Thyroid gland (tissue), 4 donors: ENCODE results near the gene CCDC88C. TPM values are rescaled to one million over a fixed set of nuclear protein-coding genes. Genes with fewer than 3 reads are reported as not detected.

Source experiments
- DNase-seq, 2 donors: peaks; one replicate each; pipeline ENCODE4 v3.0.0-alpha.2; 2019
- H3K27ac ChIP-seq, 3 donors: fragments of 200-600 bp; sonication (generic); 1 replicate in 2 of 3; 2 replicates in 1 of 3; pipeline ENCODE4 v1.5.1; 2016 to 2019; ENCODE audit warnings: mild to moderate bottlenecking in 1 of 3, moderate library complexity in 1 of 3
- H3K27me3 ChIP-seq: fragments of 200-600 bp; sonication (generic); one replicate; pipeline ENCODE4 v1.5.1; 2019
- H3K36me3 ChIP-seq, 2 donors: fragments of 200-600 bp; sonication (generic); one replicate each; pipeline ENCODE4 v1.5.1; 2016 to 2019
- H3K4me1 ChIP-seq, 2 donors: fragments of 200-600 bp; sonication (generic); one replicate each; pipeline ENCODE4 v1.5.1; 2017 to 2019
- H3K4me3 ChIP-seq, 3 donors: fragments of 200-600 bp; sonication (generic); replicated peaks in 1 of 3; 1 replicate in 2 of 3; 2 replicates in 1 of 3; pipeline ENCODE4 v1.5.1; 2016; ENCODE audit warnings: mild to moderate bottlenecking in 1 of 3
- H3K9me3 ChIP-seq: fragments of 200-600 bp; sonication (generic); one replicate; pipeline ENCODE4 v1.5.1; 2017
- POLR2A ChIP-seq, 2 donors: fragments of 450-650 bp; IDR thresholded peaks; one replicate each; pipeline ENCODE4 v1.6.1; 2017; ENCODE audit warnings: antibody characterized with exemption in 2 of 2, mild to moderate bottlenecking in 2 of 2, moderate library complexity in 1 of 2
- WGBS, 2 donors: methylation state at CpG; one replicate each; pipeline ENCODE4 v1.1.5; 2017; 5-methylcytosine and 5-hydroxymethylcytosine counted together
- intact Hi-C: fragments of 100-400 bp; cut with DNase I; formaldehyde crosslinking; loops from one replicate; pipeline ENCODE4 v1.15.1; 2023
- total RNA-seq, 4 donors: library from RNA; depleted of rRNA; stranded (reverse); fragments of >200 nt; gene quantifications; one replicate each; pipeline ENCODE4 v1.2.3, GENCODE V29; 2016
- TF ChIP-seq, protein P1 (sequence below), 6 experiments: fragments of 200-600 bp in 3 of 6; fragments of 450-650 bp in 3 of 6; sonication (generic) in 3 of 6; IDR thresholded peaks; one replicate each; pipeline ENCODE4 v1.5.1; 2016 to 2019; ENCODE audit warnings: antibody characterized with exemption in 6 of 6, mild to moderate bottlenecking in 2 of 6, inconsistent platforms in 1 of 6, moderate library complexity in 1 of 6

Gene CCDC88C
- total RNA-seq, 4 donors from 2014 or later, result 3.0 to 6.3 (median 5.8) TPM

DNA sequence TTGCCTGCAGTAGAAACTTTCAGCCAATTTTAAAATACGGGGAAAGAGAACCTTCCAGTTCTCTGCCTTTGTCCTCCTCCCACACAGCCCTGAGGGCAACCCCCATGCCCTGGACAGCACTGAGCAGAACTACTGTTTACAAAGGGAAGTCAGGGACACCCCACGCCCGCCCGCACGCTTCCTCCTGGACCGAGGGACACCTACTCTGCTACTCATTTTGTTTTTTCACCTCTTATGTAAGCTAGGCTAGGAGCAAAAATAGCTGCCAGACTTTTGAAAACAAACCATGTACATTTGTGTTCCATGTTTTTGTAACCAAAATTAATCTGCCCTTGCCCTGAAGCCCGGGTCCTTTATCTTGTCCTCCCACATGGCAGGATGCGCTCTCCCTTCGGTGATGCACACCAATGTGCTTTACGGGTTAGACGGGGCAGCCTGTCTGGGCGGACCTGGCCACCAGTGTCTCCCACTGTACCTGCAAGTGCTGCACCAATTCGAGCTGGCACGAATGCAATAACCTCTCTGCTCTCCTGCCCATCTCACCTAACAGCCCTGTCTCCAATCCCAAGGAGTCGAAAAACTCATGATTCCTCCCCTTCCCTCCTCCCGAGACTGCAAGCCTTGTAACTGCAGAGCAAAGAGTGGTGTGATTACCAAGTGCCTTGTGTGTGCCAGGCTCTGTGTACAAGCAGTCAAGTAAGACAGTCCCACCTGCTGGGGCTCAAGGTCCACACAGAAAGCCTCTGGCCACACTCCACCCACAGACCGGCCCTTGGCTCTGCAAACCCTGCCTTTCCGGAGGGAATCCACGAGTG is 85.2 kb downstream of the CCDC88C start:
- TF ChIP-seq, protein P1, sequence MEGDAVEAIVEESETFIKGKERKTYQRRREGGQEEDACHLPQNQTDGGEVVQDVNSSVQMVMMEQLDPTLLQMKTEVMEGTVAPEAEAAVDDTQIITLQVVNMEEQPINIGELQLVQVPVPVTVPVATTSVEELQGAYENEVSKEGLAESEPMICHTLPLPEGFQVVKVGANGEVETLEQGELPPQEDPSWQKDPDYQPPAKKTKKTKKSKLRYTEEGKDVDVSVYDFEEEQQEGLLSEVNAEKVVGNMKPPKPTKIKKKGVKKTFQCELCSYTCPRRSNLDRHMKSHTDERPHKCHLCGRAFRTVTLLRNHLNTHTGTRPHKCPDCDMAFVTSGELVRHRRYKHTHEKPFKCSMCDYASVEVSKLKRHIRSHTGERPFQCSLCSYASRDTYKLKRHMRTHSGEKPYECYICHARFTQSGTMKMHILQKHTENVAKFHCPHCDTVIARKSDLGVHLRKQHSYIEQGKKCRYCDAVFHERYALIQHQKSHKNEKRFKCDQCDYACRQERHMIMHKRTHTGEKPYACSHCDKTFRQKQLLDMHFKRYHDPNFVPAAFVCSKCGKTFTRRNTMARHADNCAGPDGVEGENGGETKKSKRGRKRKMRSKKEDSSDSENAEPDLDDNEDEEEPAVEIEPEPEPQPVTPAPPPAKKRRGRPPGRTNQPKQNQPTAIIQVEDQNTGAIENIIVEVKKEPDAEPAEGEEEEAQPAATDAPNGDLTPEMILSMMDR (IDR thresholded peaks at IDR 0.05), result no peak
- TF ChIP-seq POLR2A (IDR thresholded peaks at IDR 0.05), result no peak
- no peak overlapping the region for H3K4me3 ChIP-seq
- H3K4me1 ChIP-seq, result peaks cover 0 to 16% of the 10 kb centered on the region in 2 donors
- H3K9me3 ChIP-seq, result no peaks in the 10 kb centered on the region
- no peaks in the 10 kb centered on the region for H3K36me3 ChIP-seq
- no peaks in the 10 kb centered on the region for H3K27me3 ChIP-seq
- no peak overlapping the region for H3K27ac ChIP-seq
- DNase-seq, result peak; percentile 13 to 26
- intact Hi-C loops, result no loop called here
- 64 to 70% methylated on average over 19 of the region's 19 CpGs for WGBS, 2 donors

DNA sequence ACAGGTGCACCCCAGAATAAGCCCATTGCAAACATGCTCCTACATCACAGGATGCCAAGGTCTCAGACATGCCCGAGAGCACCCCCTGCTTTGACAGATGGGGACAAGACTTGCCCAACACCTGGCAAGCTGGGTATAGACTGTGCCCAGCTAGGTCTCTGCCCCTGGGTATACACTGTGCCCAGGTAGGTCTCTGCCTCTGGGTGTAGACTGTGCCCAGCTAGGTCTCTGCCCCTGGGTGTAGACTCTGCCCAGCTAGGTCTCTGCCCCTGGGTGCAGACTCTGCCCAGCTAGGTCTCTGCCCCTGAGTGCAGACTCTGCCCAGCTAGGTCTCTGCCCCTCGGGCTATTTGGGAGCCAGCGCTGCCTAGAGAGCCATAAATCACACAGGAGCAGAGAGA is 85.9 kb downstream of the CCDC88C start:
- intact Hi-C loops, result no loop called here
- 67 to 75% methylated on average over 2 of the region's 3 CpGs for WGBS, 2 donors
- Histone ChIP-seq H3K36me3 (no peaks in the 10 kb centered on the region), H3K4me1 (peaks cover 0 to 16% of the 10 kb centered on the region in 2 donors), H3K27ac (no peak overlapping the region), H3K27me3 (no peaks in the 10 kb centered on the region), H3K9me3 (no peaks in the 10 kb centered on the region), H3K4me3 (no peak overlapping the region)
- no peak for DNase-seq
- TF ChIP-seq, protein P1 (IDR thresholded peaks at IDR 0.05), result no peak
- no peak for TF ChIP-seq POLR2A (IDR thresholded peaks at IDR 0.05)

DNA sequence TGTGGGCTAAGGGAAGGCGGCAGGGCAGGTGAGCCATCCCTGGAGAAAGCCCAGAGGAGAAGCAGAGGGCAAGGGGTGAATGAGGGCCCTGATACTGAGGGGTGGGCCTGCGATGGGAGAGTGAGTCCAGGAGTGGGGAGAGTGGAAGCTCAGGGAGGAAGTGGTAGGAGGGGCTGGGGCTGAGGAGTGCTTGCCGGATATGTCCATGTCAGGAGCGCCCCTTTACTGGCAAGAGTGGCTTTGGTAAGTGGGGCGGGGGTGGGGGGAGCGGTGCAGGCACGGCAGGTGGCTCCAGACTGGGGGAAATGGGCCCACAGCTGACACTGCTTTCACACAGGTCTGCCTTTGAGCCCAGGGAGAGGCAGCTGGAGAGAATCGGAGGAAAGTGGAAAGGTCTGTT is 86.8 kb downstream of the CCDC88C start:
- WGBS, 2 donors, result 66 to 68% methylated on average over 8 of the region's 8 CpGs
- Histone ChIP-seq H3K36me3 (no peaks in the 10 kb centered on the region), H3K27me3 (no peaks in the 10 kb centered on the region), H3K4me3 (no peak overlapping the region), H3K27ac (no peak overlapping the region), H3K4me1 (peaks cover 0 to 16% of the 10 kb centered on the region in 2 donors), H3K9me3 (no peaks in the 10 kb centered on the region)
- no peak for TF ChIP-seq POLR2A (IDR thresholded peaks at IDR 0.05)
- TF ChIP-seq, protein P1 (IDR thresholded peaks at IDR 0.05), result no peak
- DNase-seq, result no peak
- intact Hi-C loops, result no loop called here

GRCh38 chr14:91330096-91330696 is 87.4 kb downstream of the CCDC88C start:
- Histone ChIP-seq H3K27ac (no peak overlapping the region), H3K27me3 (no peaks in the 10 kb centered on the region), H3K4me1 (peaks cover 0 to 17% of the 10 kb centered on the region in 2 donors), H3K9me3 (no peaks in the 10 kb centered on the region), H3K36me3 (no peaks in the 10 kb centered on the region), H3K4me3 (no peak overlapping the region)
- DNase-seq, result no peak
- 78 to 83% methylated on average over 12 to 14 of the region's 14 CpGs for WGBS, 2 donors
- intact Hi-C loops, result no loop called here
- no peak for TF ChIP-seq POLR2A (IDR thresholded peaks at IDR 0.05)
- TF ChIP-seq, protein P1 (IDR thresholded peaks at IDR 0.05), result no peak

- Histone ChIP-seq H3K9me3 (no peaks in the 10 kb centered on the region), H3K27ac (no peak overlapping the region), H3K4me1 (peaks cover 0 to 24% of the 10 kb centered on the region in 2 donors), H3K36me3 (no peaks in the 10 kb centered on the region), H3K27me3 (no peaks in the 10 kb centered on the region), H3K4me3 (no peak overlapping the region)
- 69 to 86% methylated on average over 3 of the region's 3 CpGs for WGBS, 2 donors
- no peak for DNase-seq
- intact Hi-C loops, result loop anchor here (5.0 kb wide), 1 partner anchor 88 kb away; the partner anchor contains the start of gene CCDC88C
- TF ChIP-seq POLR2A (IDR thresholded peaks at IDR 0.05), result no peak
- TF ChIP-seq, protein P1 (IDR thresholded peaks at IDR 0.05), result no peak
Observed at GRCh38 chr14:91329486-91330014, 88.1 kb downstream of the CCDC88C start.
